ENCODE data around the gene MTCH1.
"Not testable (repeated sequence)": the region's sequence is repeated elsewhere in the genome, so short reads cannot be mapped to it uniquely, and the experiment has no call there.

Gene MTCH1

GRCh38 chr6:37005061-37005810 lies 19.2 kb upstream of the MTCH1 start, which contains the start of gene FGD2:
TSS of gene FGD2 (plus strand) at chr6:37005655. CDS start at chr6:37005818, 163 bp downstream.
- DNase-seq (ENCODE audit: low read depth in 2 of 2), result no peak
- no peak within 1 kb of the TSS for H3K4me3 ChIP-seq (replicated peaks in 1 of 2; ENCODE audit: low read depth in 2 of 2, low read length in 2 of 2)

DNA sequence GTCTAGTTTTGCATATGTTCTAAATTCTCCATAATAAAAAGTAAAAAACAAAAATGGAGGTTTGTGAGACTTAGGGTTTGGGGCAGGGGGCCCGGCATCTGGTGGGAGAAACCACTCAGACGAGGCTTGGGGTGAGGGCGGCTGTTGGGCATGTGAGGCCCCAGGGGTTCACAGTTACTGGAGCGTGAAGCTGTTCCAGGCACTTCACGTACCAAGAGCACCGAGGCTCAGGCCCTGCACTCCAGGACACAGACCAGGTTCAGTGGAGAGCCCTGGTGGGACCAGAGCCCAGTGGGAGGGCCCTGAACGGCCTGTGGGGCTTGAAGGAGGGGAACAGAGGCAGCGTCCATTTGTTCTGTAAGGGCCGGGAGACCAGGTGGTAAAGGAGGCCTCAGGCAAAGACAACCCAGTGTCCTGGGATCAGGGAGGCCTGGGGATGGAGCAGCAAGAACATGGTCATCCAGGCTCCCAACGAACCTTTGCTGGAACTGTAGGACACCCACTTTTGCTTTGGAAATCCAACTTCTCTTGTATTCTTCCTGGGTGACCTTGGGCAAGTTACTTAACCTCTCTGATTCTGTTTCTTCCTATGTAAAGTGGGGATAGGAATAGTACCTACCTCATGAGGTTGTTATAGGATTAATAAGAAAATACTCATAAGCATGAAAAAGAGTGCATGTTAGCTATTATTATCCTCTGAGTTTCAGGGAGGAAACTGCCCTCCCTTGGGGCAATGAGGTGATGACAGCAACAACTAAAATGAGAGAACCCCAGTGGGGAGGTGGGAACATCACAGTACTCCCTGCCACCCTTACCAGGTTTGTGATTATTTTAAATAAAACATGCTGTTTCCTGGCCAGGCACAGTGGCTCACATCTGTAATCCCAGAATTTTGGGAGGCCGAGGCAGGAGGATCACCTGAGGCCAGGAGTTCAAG lies 18.3 kb upstream of the MTCH1 start:
- no peak for DNase-seq (ENCODE audit: low read depth in 2 of 2)
- TF ChIP-seq CTCF (IDR thresholded peaks at IDR 0.05; ENCODE audit: low read depth, low read length), result no peak
- H3K4me3 ChIP-seq (replicated peaks in 1 of 2; ENCODE audit: low read depth in 2 of 2, low read length in 2 of 2), result no peak overlapping the region

More at GRCh38 chr6:37005061-37005810, 19.2 kb upstream of the MTCH1 start, which contains the start of gene FGD2:
- no peak for TF ChIP-seq CTCF (IDR thresholded peaks at IDR 0.05; ENCODE audit: low read depth, low read length)

DNA sequence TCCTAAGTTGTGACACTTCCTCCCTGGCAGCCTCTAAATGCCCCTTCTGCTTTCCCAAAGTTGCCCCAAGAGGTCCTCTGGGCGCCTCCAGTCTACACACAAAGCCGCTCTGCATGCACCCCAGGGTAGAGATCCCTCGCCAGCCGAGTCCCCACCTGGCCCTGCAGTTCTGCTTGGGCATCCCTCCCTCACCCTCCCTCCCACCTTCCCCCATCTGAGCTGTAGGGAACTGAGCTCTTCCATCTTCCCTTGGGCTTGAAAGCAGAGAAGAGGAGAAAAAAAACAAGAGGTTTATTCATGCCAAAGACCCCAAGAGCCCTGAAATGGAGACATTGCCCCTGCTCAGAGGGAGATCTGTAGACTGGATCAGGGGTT lies 13.7 kb upstream of the MTCH1 start:
- TF ChIP-seq CTCF (IDR thresholded peaks at IDR 0.05; ENCODE audit: low read depth, low read length), result no peak
- no peak for DNase-seq (ENCODE audit: low read depth in 2 of 2)
- H3K4me3 ChIP-seq (replicated peaks in 1 of 2; ENCODE audit: low read depth in 2 of 2, low read length in 2 of 2), result no peak overlapping the region

DNA sequence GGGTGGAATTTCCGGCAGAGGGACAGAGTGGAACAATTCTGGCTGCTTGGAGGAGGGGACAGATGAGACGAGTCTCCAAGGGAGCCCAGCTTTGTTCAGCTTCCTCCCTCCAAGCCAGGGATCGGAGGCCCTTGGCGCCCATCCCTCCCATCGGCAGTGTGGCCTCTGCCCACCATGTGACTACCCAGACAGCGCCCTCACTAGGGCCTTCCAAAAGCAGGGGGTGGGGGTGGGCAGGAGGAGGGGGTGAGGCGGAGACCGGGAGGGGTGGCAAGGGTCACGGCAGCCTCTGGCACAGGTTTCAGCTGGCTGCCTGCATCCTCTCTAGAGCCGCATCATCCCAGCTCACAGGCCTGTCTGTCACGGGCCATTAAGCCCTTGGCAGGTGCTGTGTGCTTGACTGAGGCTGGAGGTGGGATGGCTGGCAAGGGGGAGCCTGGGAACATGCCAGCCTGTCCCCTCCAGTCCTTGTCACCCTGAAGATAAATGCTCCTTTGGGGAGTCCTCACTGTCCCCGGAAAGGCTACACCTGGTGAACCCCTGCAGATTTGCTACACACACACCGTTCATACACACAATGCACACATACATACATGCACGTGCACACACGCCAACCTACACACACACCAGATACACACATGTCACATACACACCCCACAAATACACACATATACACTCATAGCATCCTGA lies 13.2 kb upstream of the MTCH1 start:
- no peak overlapping the region for H3K4me3 ChIP-seq (replicated peaks in 1 of 2; ENCODE audit: low read depth in 2 of 2, low read length in 2 of 2)
- no peak for TF ChIP-seq CTCF (IDR thresholded peaks at IDR 0.05; ENCODE audit: low read depth, low read length)

GRCh38 chr6:36998723-36999038 lies 12.7 kb upstream of the MTCH1 start:
- TF ChIP-seq CTCF (IDR thresholded peaks at IDR 0.05; ENCODE audit: low read depth, low read length), result no peak
- no peak overlapping the region for H3K4me3 ChIP-seq (replicated peaks in 1 of 2; ENCODE audit: low read depth in 2 of 2, low read length in 2 of 2)
- DNase-seq (ENCODE audit: low read depth in 2 of 2), result no peak

More for the DNA sequence above, 13.2 kb upstream of the MTCH1 start:
- no peak for DNase-seq (ENCODE audit: low read depth in 2 of 2)

DNA sequence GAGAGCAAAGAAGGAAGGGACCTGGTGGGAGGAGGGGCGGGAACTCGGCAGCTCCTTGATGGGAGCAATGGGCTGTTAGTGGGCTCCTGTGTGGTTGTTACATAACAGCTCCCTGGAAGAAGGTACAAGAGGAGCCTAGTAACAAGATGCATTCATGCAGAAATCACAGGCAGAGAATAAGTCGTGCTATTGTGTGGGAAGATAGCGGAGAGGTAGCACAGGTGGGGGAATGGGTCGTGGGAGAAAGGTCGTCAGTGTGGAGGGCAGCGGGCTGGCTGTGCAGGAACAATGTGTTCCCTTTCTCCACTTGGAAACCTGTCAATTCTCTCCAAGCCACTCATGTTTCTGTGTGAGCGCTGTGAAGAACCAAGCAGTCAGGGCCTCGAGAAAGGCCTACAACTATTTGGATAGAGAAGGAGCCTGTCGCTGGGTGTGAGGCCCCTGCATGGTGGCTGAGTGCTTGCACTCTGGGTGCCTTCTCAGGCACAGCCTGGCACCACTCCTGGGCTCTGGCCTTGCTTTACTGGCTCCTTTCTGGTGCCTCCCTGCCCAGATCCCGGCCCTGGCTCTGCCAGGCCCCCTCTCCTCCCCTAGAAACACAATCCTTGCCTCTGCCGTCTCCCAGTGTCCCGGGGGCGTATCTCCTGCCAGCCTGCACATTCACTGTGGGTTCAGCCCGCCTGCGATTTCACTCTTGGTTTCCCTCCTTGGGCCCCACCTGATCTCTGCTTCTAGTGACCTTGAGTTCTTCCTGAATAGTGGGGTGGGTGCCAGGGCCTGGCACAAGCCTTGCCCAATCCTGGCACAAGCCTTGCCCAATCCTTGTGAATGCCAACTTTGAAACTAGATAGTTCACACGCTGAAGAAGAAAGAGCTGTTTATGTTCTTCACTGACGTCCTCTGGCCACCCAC lies 12.1 kb upstream of the MTCH1 start:
- no peak for TF ChIP-seq CTCF (IDR thresholded peaks at IDR 0.05; ENCODE audit: low read depth, low read length)
- H3K4me3 ChIP-seq (replicated peaks in 1 of 2; ENCODE audit: low read depth in 2 of 2, low read length in 2 of 2), result no peak overlapping the region
- DNase-seq (ENCODE audit: low read depth in 2 of 2), result no peak

DNA sequence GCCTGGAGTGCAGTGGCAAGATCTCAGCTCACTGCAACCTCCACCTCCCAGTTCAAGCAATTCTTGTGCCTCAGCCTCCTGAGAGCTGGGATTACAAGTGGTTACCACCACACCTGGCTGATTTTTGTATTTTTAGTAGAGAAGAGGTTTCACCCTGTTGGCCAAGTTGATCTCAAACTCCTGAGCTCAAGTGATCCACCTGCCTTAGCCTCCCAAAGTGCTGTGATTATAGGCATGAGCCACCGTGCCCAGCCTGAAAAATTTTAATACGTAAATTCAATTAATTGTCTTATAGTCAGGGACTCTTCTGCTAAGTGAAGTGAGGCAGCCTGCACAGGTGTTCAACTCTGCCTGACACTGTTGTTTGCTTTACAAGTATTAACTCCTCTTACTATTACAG lies 4.4 kb upstream of the MTCH1 start:
- not testable (repeated sequence) for H3K4me3 ChIP-seq (replicated peaks in 1 of 2; ENCODE audit: low read depth in 2 of 2, low read length in 2 of 2); DNase-seq (ENCODE audit: low read depth in 2 of 2)
